NCI-H2081 (cell line): Measurements from ENCODE around the gene C1orf198.

Source experiments
- DNase-seq, 2 experiments: peaks; one replicate each; lab custom pipeline; 2025; lab: John Stamatoyannopoulos, UW

The C1orf198 gene

GRCh38 chr1:230867903-230868735, at the start of gene C1orf198:
TSS of gene C1orf198 (minus strand) at chr1:230868521. CDS start at chr1:230868512, 9 bp downstream.
- peak; percentile 64 to 78 for DNase-seq

- peak; percentile 59 to 72 for DNase-seq
Observed at GRCh38 chr1:230917284-230918135, 49.2 kb upstream of the C1orf198 start.

GRCh38 chr1:230916587-230917283, 48.4 kb upstream of the C1orf198 start:
- DNase-seq: no peak

- DNase-seq: no peak
Observed at GRCh38 chr1:230915078-230915477, 46.8 kb upstream of the C1orf198 start.

GRCh38 chr1:230913496-230913895, 45.2 kb upstream of the C1orf198 start:
- DNase-seq: no peak

GRCh38 chr1:230910755-230911117, 42.4 kb upstream of the C1orf198 start:
- no peak for DNase-seq

GRCh38 chr1:230909974-230910754, 41.8 kb upstream of the C1orf198 start:
- DNase-seq: no peak

- no peak for DNase-seq
Observed at GRCh38 chr1:230907472-230908205, 39.3 kb upstream of the C1orf198 start.

GRCh38 chr1:230906226-230906625, 37.9 kb upstream of the C1orf198 start:
- no peak for DNase-seq

- no peak for DNase-seq
Observed at GRCh38 chr1:230905733-230906132, 37.4 kb upstream of the C1orf198 start.

- no peak for DNase-seq
Observed at GRCh38 chr1:230902349-230902923, 34.1 kb upstream of the C1orf198 start.

GRCh38 chr1:230901671-230902070, 33.4 kb upstream of the C1orf198 start:
- no peak for DNase-seq

- DNase-seq: no peak
Observed at GRCh38 chr1:230900984-230901383, 32.7 kb upstream of the C1orf198 start.

GRCh38 chr1:230899841-230900251, 31.5 kb upstream of the C1orf198 start:
- DNase-seq: no peak

GRCh38 chr1:230898748-230899147, 30.4 kb upstream of the C1orf198 start:
- DNase-seq: no peak

- DNase-seq: no peak
Observed at GRCh38 chr1:230898144-230898543, 29.8 kb upstream of the C1orf198 start.

GRCh38 chr1:230896779-230897178, 28.5 kb upstream of the C1orf198 start:
- no peak for DNase-seq

- DNase-seq: no peak
Observed at GRCh38 chr1:230895452-230895851, 27.1 kb upstream of the C1orf198 start.

- no peak for DNase-seq
Observed at GRCh38 chr1:230894664-230895063, 26.3 kb upstream of the C1orf198 start.

GRCh38 chr1:230894032-230894431, 25.7 kb upstream of the C1orf198 start:
- no peak for DNase-seq
